ENCODE results near the gene TENT4A. TPM values are rescaled to one million over a fixed set of nuclear protein-coding genes. Genes with fewer than 3 reads are reported as not detected.
A peak's percentile ranks its signal among the peaks of the same experiment; 100 is the strongest.

TENT4A gene
- total RNA-seq, 2 donors from 2014 or later: 25.5 to 32.7 TPM

DNA sequence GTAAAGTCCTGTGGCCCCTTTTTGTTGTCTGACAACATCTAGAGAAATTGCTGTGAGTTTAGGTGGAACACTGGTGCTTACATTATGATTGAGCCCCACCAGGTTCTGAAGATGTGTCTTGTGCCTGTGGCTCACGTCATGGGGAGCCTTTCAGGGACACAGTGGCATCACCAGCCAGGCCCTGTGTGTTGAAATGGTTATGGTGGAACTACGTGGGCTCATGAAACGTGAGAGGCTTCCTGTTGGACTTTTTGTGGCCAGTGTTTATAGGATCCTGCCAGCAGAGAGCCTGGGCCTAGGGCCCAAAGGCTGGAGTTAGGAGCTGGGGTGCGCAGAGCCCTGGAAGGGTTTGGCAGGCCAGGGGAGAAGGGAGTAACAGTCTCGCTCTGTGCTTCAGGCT lies 46.8 kb downstream of the TENT4A start:
- Histone ChIP-seq H3K9me3 (ENCODE audit: control insufficient read depth, low read length) (no peaks in the 10 kb centered on the region), H3K27ac (ENCODE audit: low read depth, low read length) (peak overlapping the region; percentile 38), H3K4me1 (ENCODE audit: control insufficient read depth, insufficient read depth, low read length) (no peaks in the 10 kb centered on the region), H3K4me3 (ENCODE audit: low read length) (no peak overlapping the region), H3K27me3 (ENCODE audit: control insufficient read depth, insufficient read depth, low read length, poor library complexity, severe bottlenecking) (no peaks in the 10 kb centered on the region), H3K9ac (ENCODE audit: extremely low read depth, low read length, poor library complexity, severe bottlenecking) (no peak overlapping the region), H3K36me3 (ENCODE audit: control insufficient read depth, insufficient read depth, low read length) (peaks cover 24% of the 10 kb centered on the region)
- no peak for DNase-seq
- H3K4me3 Mint-ChIP-seq: no peak overlapping the region
- TF ChIP-seq CTCF (conservative IDR thresholded peaks at IDR 0.05): no peak
- peak overlapping the region; percentile 40 for H3K27ac Mint-ChIP-seq
- 90 to 100% methylated on average over 1 to 5 of the region's 5 CpGs for WGBS, 2 experiments (ENCODE audit: insufficient coverage in 1 of 2, insufficient read length in 1 of 2)
- no peaks in the 10 kb centered on the region for H3K4me1 Mint-ChIP-seq
- no peaks in the 10 kb centered on the region for H3K27me3 Mint-ChIP-seq (ENCODE audit: insufficient read depth)
- no peaks in the 10 kb centered on the region for H3K9me3 Mint-ChIP-seq
- peaks cover 29% of the 10 kb centered on the region for H3K36me3 Mint-ChIP-seq (ENCODE audit: low read depth)

GRCh38 chr5:6760686-6761085 lies 47.5 kb downstream of the TENT4A start:
- H3K9me3 Mint-ChIP-seq: no peaks in the 10 kb centered on the region
- no peaks in the 10 kb centered on the region for H3K4me1 Mint-ChIP-seq
- no peak overlapping the region for H3K4me3 Mint-ChIP-seq
- no peak for TF ChIP-seq CTCF (conservative IDR thresholded peaks at IDR 0.05)
- Histone ChIP-seq H3K27me3 (ENCODE audit: control insufficient read depth, insufficient read depth, low read length, poor library complexity, severe bottlenecking) (no peaks in the 10 kb centered on the region), H3K4me1 (ENCODE audit: control insufficient read depth, insufficient read depth, low read length) (no peaks in the 10 kb centered on the region), H3K4me3 (ENCODE audit: low read length) (no peak overlapping the region), H3K9ac (ENCODE audit: extremely low read depth, low read length, poor library complexity, severe bottlenecking) (no peak overlapping the region), H3K36me3 (ENCODE audit: control insufficient read depth, insufficient read depth, low read length) (peaks cover 16% of the 10 kb centered on the region), H3K9me3 (ENCODE audit: control insufficient read depth, low read length) (no peaks in the 10 kb centered on the region), H3K27ac (ENCODE audit: low read depth, low read length) (no peak overlapping the region)
- peaks cover 22% of the 10 kb centered on the region for H3K36me3 Mint-ChIP-seq (ENCODE audit: low read depth)
- H3K27ac Mint-ChIP-seq: peak overlapping the region; percentile 57
- DNase-seq: no peak
- no peaks in the 10 kb centered on the region for H3K27me3 Mint-ChIP-seq (ENCODE audit: insufficient read depth)
- 93 to 95% methylated on average over 8 to 9 of the region's 9 CpGs for WGBS, 2 experiments (ENCODE audit: insufficient coverage in 1 of 2, insufficient read length in 1 of 2)

- H3K9me3 ChIP-seq (ENCODE audit: control insufficient read depth, low read length): no peaks in the 10 kb centered on the region
- peaks cover 10% of the 10 kb centered on the region for H3K36me3 ChIP-seq (ENCODE audit: control insufficient read depth, insufficient read depth, low read length)
- Mint-ChIP-seq H3K9me3 (no peaks in the 10 kb centered on the region), H3K36me3 (ENCODE audit: low read depth) (peaks cover 15% of the 10 kb centered on the region), H3K27me3 (ENCODE audit: insufficient read depth) (no peaks in the 10 kb centered on the region), H3K27ac (no peak overlapping the region), H3K4me1 (no peaks in the 10 kb centered on the region), H3K4me3 (no peak overlapping the region)
- H3K4me1 ChIP-seq (ENCODE audit: control insufficient read depth, insufficient read depth, low read length): no peaks in the 10 kb centered on the region
- no peaks in the 10 kb centered on the region for H3K27me3 ChIP-seq (ENCODE audit: control insufficient read depth, insufficient read depth, low read length, poor library complexity, severe bottlenecking)
- TF ChIP-seq CTCF (conservative IDR thresholded peaks at IDR 0.05): no peak
- DNase-seq: no peak
- no peak overlapping the region for H3K4me3 ChIP-seq (ENCODE audit: low read length)
- no peak overlapping the region for H3K27ac ChIP-seq (ENCODE audit: low read depth, low read length)
- no peak overlapping the region for H3K9ac ChIP-seq (ENCODE audit: extremely low read depth, low read length, poor library complexity, severe bottlenecking)
These were observed 48.1 kb downstream of the TENT4A start for GRCh38 chr5:6761333-6761732.
